ENCODE data around the gene ZNF407.

Gene ZNF407

DNA sequence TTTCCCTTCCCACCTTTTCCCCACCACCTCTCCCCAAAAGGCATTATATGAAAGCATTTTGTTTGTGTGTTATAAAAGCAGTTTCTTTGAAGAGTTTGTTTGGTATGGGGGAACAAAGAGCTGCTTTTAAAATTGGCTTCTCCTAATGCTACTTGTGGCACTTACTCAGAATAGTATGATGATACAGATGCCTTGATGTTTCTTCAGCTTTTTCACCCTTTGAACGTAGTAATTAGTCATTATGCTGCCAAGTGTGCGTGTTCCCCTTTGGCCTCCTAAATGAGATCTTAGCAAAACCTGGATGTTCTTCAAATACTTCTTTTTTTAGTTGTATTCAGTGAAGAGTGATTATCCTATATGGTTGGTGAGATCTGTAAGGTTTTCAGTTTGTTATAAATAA, 427.9 kb downstream of the ZNF407 start:
- Histone ChIP-seq H3K4me1 (ENCODE audit: control insufficient read depth, insufficient read depth, low read length) (no peaks in the 10 kb centered on the region), H3K4me3 (ENCODE audit: low read depth, low read length) (no peak overlapping the region), H3K27ac (ENCODE audit: extremely low read depth, low read depth, low read length) (no peak overlapping the region), H3K9me3 (ENCODE audit: control insufficient read depth, insufficient read depth, low read depth, low read length) (no peaks in the 10 kb centered on the region), H3K36me3 (ENCODE audit: control insufficient read depth in 2 of 2, insufficient read depth in 1 of 2, low read length in 2 of 2) (no peaks in the 10 kb centered on the region)
- ChIA-PET POLR2A (no interaction called here), CTCF (interaction anchor here (0.5 to 1.2 kb wide), 2 partner anchors 218 to 453 kb away, joined by 3 to 4 read pairs; no protein-coding TSS in a partner anchor)
- TF ChIP-seq ZNF211 (tag by site-specific recombination; IDR thresholded peaks at IDR 0.05; ENCODE audit: low read depth): no peak
- TF ChIP-seq ZNF677 (tag by site-specific recombination; IDR thresholded peaks at IDR 0.05): no peak

DNA sequence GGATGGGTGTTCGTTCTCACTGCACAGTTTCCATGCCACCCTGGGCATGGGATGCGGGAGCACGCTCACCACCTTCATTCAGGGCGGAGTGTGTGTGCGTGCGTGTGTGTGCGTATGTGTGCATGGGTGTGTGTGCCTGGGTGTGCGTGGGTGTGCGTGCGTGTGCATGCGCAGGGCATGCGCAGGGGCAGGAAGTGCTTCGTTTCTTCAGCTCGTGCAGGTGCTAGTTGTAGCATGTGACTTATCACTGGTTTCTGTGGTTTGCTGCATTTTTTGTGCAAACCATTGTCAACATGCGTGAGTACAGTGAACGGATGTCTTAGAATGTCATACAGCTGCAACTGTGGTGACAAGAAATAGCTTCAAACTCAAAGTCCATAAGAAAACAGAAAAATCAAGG, 431.8 kb downstream of the ZNF407 start:
- TF ChIP-seq ZBTB7A (tag by site-specific recombination; IDR thresholded peaks at IDR 0.05; ENCODE audit: low read depth) (no peak), ZFHX2 (tag by site-specific recombination; conservative IDR thresholded peaks at IDR 0.05) (0 out of 2 replicates have a peak, but pooled peaks have one; percentile 21)
- Histone ChIP-seq H3K4me3 (ENCODE audit: low read depth, low read length) (no peak overlapping the region), H3K27ac (ENCODE audit: extremely low read depth, low read depth, low read length) (no peak overlapping the region), H3K9me3 (ENCODE audit: control insufficient read depth, insufficient read depth, low read depth, low read length) (no peaks in the 10 kb centered on the region), H3K4me1 (ENCODE audit: control insufficient read depth, insufficient read depth, low read length) (no peaks in the 10 kb centered on the region), H3K36me3 (ENCODE audit: control insufficient read depth in 2 of 2, insufficient read depth in 1 of 2, low read length in 2 of 2) (no peaks in the 10 kb centered on the region)
- ChIA-PET CTCF (interaction anchor here (0.7 to 1.0 kb wide), 3 partner anchors 12 to 825 kb away, joined by 3 to 4 read pairs (median 3); no protein-coding TSS in a partner anchor), POLR2A (no interaction called here)

DNA sequence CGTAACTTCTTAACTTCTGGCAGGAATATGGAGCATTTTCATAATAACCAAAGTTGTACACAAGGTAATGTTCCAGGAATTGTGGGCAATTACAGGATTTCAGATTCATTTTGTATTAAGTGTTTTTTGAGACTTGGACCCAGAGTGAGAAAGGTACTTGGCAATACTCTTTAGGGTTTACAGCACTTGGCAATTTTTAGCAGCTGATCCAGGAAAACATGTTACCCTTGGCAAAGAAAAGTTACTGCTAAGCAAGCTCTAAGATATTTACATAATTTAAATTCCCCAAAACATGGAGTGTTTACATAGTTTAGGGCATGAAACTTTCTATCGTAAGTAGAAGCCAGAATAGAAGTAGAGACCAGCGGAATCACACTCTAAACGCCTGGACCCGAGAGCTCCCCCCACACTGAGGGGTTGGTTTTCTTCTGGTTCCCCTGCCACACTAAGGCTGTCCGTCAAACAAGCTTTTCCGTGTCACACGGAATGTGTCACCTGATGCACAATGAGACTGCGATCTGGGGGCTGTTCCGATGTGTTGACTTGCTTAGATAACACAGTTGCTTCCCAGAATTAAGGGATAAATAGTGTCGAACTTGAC, 434.1 kb downstream of the ZNF407 start:
- Histone ChIP-seq H3K9me3 (ENCODE audit: control insufficient read depth, insufficient read depth, low read depth, low read length) (no peaks in the 10 kb centered on the region), H3K27ac (ENCODE audit: extremely low read depth, low read depth, low read length) (no peak overlapping the region), H3K4me3 (ENCODE audit: low read depth, low read length) (no peak overlapping the region), H3K36me3 (ENCODE audit: control insufficient read depth in 2 of 2, insufficient read depth in 1 of 2, low read length in 2 of 2) (no peaks in the 10 kb centered on the region), H3K4me1 (ENCODE audit: control insufficient read depth, insufficient read depth, low read length) (no peaks in the 10 kb centered on the region)
- CTCF ChIA-PET: interaction anchor here (0.9 to 1.0 kb wide), 2 partner anchors 10 to 379 kb away, joined by 3 read pairs; no protein-coding TSS in a partner anchor
- POLR2A ChIA-PET: no interaction called here
- TF ChIP-seq OVOL3 (tag by site-specific recombination; IDR thresholded peaks at IDR 0.05): no peak
- no peak for TF ChIP-seq ZNF658 (tag by site-specific recombination; IDR thresholded peaks at IDR 0.05)
- TF ChIP-seq ZNF624 (tag by site-specific recombination; IDR thresholded peaks at IDR 0.05): no peak
- TF ChIP-seq ZNF211 (tag by site-specific recombination; IDR thresholded peaks at IDR 0.05; ENCODE audit: low read depth): no peak
- TF ChIP-seq ZNF175 (tag by site-specific recombination; IDR thresholded peaks at IDR 0.05): no peak
- no peak for TF ChIP-seq SCRT2 (tag by site-specific recombination; IDR thresholded peaks at IDR 0.05)
- no peak for TF ChIP-seq ZNF600 (tag by site-specific recombination; IDR thresholded peaks at IDR 0.05)
- TF ChIP-seq ZNF843 (tag by site-specific recombination; IDR thresholded peaks at IDR 0.05): no peak
- TF ChIP-seq, protein P1, sequence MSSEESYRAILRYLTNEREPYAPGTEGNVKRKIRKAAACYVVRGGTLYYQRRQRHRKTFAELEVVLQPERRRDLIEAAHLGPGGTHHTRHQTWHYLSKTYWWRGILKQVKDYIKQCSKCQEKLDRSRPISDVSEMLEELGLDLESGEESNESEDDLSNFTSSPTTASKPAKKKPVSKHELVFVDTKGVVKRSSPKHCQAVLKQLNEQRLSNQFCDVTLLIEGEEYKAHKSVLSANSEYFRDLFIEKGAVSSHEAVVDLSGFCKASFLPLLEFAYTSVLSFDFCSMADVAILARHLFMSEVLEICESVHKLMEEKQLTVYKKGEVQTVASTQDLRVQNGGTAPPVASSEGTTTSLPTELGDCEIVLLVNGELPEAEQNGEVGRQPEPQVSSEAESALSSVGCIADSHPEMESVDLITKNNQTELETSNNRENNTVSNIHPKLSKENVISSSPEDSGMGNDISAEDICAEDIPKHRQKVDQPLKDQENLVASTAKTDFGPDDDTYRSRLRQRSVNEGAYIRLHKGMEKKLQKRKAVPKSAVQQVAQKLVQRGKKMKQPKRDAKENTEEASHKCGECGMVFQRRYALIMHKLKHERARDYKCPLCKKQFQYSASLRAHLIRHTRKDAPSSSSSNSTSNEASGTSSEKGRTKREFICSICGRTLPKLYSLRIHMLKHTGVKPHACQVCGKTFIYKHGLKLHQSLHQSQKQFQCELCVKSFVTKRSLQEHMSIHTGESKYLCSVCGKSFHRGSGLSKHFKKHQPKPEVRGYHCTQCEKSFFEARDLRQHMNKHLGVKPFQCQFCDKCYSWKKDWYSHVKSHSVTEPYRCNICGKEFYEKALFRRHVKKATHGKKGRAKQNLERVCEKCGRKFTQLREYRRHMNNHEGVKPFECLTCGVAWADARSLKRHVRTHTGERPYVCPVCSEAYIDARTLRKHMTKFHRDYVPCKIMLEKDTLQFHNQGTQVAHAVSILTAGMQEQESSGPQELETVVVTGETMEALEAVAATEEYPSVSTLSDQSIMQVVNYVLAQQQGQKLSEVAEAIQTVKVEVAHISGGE (tag by site-specific recombination; conservative IDR thresholded peaks at IDR 0.05; ENCODE audit: low read depth): no peak
- TF ChIP-seq, protein P2, sequence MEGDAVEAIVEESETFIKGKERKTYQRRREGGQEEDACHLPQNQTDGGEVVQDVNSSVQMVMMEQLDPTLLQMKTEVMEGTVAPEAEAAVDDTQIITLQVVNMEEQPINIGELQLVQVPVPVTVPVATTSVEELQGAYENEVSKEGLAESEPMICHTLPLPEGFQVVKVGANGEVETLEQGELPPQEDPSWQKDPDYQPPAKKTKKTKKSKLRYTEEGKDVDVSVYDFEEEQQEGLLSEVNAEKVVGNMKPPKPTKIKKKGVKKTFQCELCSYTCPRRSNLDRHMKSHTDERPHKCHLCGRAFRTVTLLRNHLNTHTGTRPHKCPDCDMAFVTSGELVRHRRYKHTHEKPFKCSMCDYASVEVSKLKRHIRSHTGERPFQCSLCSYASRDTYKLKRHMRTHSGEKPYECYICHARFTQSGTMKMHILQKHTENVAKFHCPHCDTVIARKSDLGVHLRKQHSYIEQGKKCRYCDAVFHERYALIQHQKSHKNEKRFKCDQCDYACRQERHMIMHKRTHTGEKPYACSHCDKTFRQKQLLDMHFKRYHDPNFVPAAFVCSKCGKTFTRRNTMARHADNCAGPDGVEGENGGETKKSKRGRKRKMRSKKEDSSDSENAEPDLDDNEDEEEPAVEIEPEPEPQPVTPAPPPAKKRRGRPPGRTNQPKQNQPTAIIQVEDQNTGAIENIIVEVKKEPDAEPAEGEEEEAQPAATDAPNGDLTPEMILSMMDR (tag by site-specific recombination; IDR thresholded peaks at IDR 0.05): no peak
- TF ChIP-seq, protein P3, sequence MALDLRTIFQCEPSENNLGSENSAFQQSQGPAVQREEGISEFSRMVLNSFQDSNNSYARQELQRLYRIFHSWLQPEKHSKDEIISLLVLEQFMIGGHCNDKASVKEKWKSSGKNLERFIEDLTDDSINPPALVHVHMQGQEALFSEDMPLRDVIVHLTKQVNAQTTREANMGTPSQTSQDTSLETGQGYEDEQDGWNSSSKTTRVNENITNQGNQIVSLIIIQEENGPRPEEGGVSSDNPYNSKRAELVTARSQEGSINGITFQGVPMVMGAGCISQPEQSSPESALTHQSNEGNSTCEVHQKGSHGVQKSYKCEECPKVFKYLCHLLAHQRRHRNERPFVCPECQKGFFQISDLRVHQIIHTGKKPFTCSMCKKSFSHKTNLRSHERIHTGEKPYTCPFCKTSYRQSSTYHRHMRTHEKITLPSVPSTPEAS (tag by site-specific recombination; IDR thresholded peaks at IDR 0.05): no peak
- TF ChIP-seq, protein P4, sequence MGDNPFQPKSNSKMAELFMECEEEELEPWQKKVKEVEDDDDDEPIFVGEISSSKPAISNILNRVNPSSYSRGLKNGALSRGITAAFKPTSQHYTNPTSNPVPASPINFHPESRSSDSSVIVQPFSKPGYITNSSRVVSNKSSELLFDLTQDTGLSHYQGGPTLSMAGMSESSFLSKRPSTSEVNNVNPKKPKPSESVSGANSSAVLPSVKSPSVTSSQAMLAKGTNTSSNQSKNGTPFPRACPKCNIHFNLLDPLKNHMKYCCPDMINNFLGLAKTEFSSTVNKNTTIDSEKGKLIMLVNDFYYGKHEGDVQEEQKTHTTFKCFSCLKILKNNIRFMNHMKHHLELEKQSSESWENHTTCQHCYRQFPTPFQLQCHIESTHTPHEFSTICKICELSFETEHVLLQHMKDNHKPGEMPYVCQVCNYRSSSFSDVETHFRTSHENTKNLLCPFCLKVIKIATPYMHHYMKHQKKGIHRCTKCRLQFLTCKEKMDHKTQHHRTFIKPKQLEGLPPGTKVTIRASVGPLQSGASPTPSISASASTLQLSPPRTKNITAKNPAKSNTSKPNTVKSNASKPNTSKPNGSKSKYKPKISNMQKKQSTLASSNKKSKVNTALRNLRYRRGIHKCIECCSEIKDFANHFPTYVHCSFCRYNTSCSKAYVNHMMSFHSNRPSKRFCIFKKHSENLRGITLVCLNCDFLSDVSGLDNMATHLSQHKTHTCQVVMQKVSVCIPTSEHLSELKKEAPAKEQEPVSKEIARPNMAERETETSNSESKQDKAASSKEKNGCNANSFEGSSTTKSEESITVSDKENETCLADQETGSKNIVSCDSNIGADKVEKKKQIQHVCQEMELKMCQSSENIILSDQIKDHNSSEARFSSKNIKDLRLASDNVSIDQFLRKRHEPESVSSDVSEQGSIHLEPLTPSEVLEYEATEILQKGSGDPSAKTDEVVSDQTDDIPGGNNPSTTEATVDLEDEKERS (tag by site-specific recombination; IDR thresholded peaks at IDR 0.05): no peak
- no peak for TF ChIP-seq ZBTB8A (tag by site-specific recombination; IDR thresholded peaks at IDR 0.05)
- no peak for TF ChIP-seq FEZF1 (tag by site-specific recombination; IDR thresholded peaks at IDR 0.05)
- TF ChIP-seq ZNF677 (tag by site-specific recombination; IDR thresholded peaks at IDR 0.05): no peak
- no peak for TF ChIP-seq ZNF223 (tag by site-specific recombination; IDR thresholded peaks at IDR 0.05)
- no peak for TF ChIP-seq ZNF626 (tag by site-specific recombination; IDR thresholded peaks at IDR 0.05)
- no peak for TF ChIP-seq ZNF404 (tag by site-specific recombination; IDR thresholded peaks at IDR 0.05)
- TF ChIP-seq ZNF791 (tag by site-specific recombination; IDR thresholded peaks at IDR 0.05): no peak
- TF ChIP-seq ZBTB21 (tag by site-specific recombination; IDR thresholded peaks at IDR 0.05): no peak

All from HEK293 (cell line).